Ovary (tissue), 3 donors: ENCODE measurements around the gene HSP90AB1.
"Not testable (repeated sequence)": the region's sequence is repeated elsewhere in the genome, so short reads cannot be mapped to it uniquely, and the experiment has no call there.

Experiments used
- EP300 ChIP-seq: sonication (generic); formaldehyde crosslinking; IDR thresholded peaks from one replicate; pipeline ENCODE4 v1.6.1; 2017; ENCODE audit warnings: antibody characterized with exemption
- POLR2A ChIP-seq: fragments of 450-650 bp; IDR thresholded peaks from one replicate; pipeline ENCODE4 v1.6.1; 2017; ENCODE audit warnings: antibody characterized with exemption, mild to moderate bottlenecking, moderate library complexity
- TF ChIP-seq, protein P1 (sequence below), 3 donors: fragments of 450-650 bp in 2 of 3; fragments of 200-600 bp in 1 of 3; IDR thresholded peaks; one replicate each; pipeline versions ENCODE4 v1.5.1 to v1.8.0; 2016 to 2022; ENCODE audit warnings: antibody characterized with exemption in 3 of 3, mild to moderate bottlenecking in 1 of 3
- donor health status: DM: no; HTN: no; CAD: no.

DNA sequence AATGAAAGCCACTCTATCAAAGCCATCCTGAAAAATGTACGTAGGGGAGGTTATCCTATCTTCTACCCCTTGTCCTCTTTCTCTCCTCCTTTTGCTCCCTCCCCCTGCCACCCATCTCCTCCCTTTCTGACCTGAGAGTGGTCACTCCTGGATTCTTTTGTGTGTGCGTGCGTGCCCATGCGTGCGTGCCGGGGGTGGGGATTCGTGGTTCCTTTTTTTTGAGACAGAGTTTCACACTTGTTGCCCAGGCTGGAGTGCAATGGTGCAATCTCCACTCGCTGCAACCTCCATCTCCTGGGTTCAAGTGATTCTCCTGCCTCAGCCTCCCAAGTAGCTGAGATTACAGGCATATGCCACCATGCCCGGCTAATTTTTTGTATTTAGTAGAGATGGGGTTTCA lies 15.5 kb upstream of the HSP90AB1 start:
- TF ChIP-seq, protein P1, sequence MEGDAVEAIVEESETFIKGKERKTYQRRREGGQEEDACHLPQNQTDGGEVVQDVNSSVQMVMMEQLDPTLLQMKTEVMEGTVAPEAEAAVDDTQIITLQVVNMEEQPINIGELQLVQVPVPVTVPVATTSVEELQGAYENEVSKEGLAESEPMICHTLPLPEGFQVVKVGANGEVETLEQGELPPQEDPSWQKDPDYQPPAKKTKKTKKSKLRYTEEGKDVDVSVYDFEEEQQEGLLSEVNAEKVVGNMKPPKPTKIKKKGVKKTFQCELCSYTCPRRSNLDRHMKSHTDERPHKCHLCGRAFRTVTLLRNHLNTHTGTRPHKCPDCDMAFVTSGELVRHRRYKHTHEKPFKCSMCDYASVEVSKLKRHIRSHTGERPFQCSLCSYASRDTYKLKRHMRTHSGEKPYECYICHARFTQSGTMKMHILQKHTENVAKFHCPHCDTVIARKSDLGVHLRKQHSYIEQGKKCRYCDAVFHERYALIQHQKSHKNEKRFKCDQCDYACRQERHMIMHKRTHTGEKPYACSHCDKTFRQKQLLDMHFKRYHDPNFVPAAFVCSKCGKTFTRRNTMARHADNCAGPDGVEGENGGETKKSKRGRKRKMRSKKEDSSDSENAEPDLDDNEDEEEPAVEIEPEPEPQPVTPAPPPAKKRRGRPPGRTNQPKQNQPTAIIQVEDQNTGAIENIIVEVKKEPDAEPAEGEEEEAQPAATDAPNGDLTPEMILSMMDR (IDR thresholded peaks at IDR 0.05) = not testable (repeated sequence)
- TF ChIP-seq POLR2A, EP300: not testable (repeated sequence)
